Thymus (tissue), 11 donors: ENCODE data around the gene ATXN7L2. TPM values are rescaled to one million over a fixed set of nuclear protein-coding genes. Genes with fewer than 3 reads are reported as not detected.

Source experiments
- DNase-seq, 9 donors: peaks; one replicate each; pipeline ENCODE4 v3.0.0-alpha.2; 2013; ENCODE audit warnings: low spot score in 9 of 9, low read depth in 6 of 9, missing footprints in 1 of 9
- H3K27ac ChIP-seq, 2 donors: one replicate each; pipeline ENCODE4 v1.5.1; 2013; ENCODE audit warnings: control low read depth in 1 of 2, low read depth in 1 of 2, low read length in 1 of 2, mild to moderate bottlenecking in 1 of 2, moderate library complexity in 1 of 2
- H3K27me3 ChIP-seq, 2 donors: one replicate each; pipeline ENCODE4 v1.5.1; 2013; ENCODE audit warnings: low read length in 1 of 2; ENCODE audit not compliant: control insufficient read depth in 2 of 2, insufficient read depth in 1 of 2
- H3K36me3 ChIP-seq, 2 donors: one replicate each; pipeline ENCODE4 v1.5.1; 2013; ENCODE audit warnings: low read length in 1 of 2, mild to moderate bottlenecking in 1 of 2, moderate library complexity in 1 of 2; ENCODE audit not compliant: control insufficient read depth in 2 of 2, insufficient read depth in 2 of 2
- H3K4me1 ChIP-seq, 2 donors: one replicate each; pipeline ENCODE4 v1.5.1; 2013; ENCODE audit warnings: low read length in 2 of 2; ENCODE audit not compliant: control insufficient read depth in 2 of 2, insufficient read depth in 2 of 2
- H3K4me3 ChIP-seq, 2 donors: one replicate each; pipeline ENCODE4 v1.5.1; 2013; ENCODE audit warnings: low read length in 2 of 2, control low read depth in 1 of 2, mild to moderate bottlenecking in 1 of 2
- H3K9me3 ChIP-seq, 2 donors: one replicate each; pipeline ENCODE4 v1.5.1; 2013; ENCODE audit warnings: low read length in 1 of 2, mild to moderate bottlenecking in 1 of 2; ENCODE audit not compliant: control insufficient read depth in 2 of 2, insufficient read depth in 1 of 2
- WGBS: extraction: QIAGEN DNeasy Blood & Tissue Kit; methylation state at CpG from one replicate; pipeline ENCODE4 v1.1.7; 2013; 5-methylcytosine and 5-hydroxymethylcytosine counted together
- polyA plus RNA-seq: library from polyadenylated mRNA; stranded (reverse); fragments of 200-250 nt; gene quantifications from one replicate; pipeline ENCODE4 v1.2.3, GENCODE V29; 2013
- total RNA-seq: library from RNA; stranded (reverse); fragments of 120-200 nt; gene quantifications from one replicate; pipeline ENCODE4 v1.2.4, GENCODE V29; 2013
- donor health status: healthy.

The ATXN7L2 gene
- total and polyA plus RNA-seq, 2 donors = 5.4 to 19.6 TPM

- Histone ChIP-seq H3K36me3 (peaks cover 51 to 59% of the 10 kb centered on the region in 2 donors), H3K27me3 (no peaks in the 10 kb centered on the region), H3K4me3 (no peak overlapping the region), H3K9me3 (no peaks in the 10 kb centered on the region), H3K27ac (no peak overlapping the region), H3K4me1 (peaks cover 7 to 25% of the 10 kb centered on the region in 2 donors)
- DNase-seq = no peak
- WGBS = 96% methylated on average over 11 of the region's 11 CpGs
Observed at GRCh38 chr1:109490934-109491302, 7.2 kb downstream of the ATXN7L2 start.

GRCh38 chr1:109491372-109491771, 7.7 kb downstream of the ATXN7L2 start:
- Histone ChIP-seq H3K4me3 (no peak overlapping the region), H3K27me3 (no peaks in the 10 kb centered on the region), H3K4me1 (peaks cover 7 to 25% of the 10 kb centered on the region in 2 donors), H3K36me3 (peaks cover 51 to 59% of the 10 kb centered on the region in 2 donors), H3K27ac (no peak overlapping the region), H3K9me3 (no peaks in the 10 kb centered on the region)
- 96% methylated on average over 8 of the region's 8 CpGs for WGBS
- DNase-seq = no peak

GRCh38 chr1:109492779-109493178, 9.1 kb downstream of the ATXN7L2 start:
- Histone ChIP-seq H3K27me3 (no peaks in the 10 kb centered on the region), H3K9me3 (no peaks in the 10 kb centered on the region), H3K27ac (no peak overlapping the region), H3K36me3 (peaks cover 55 to 63% of the 10 kb centered on the region in 2 donors), H3K4me3 (no peak overlapping the region), H3K4me1 (peaks cover 7 to 37% of the 10 kb centered on the region in 2 donors)
- whole genome bisulfite sequencing = 97% methylated on average over 4 of the region's 4 CpGs
- DNase-seq = no peak

- peaks cover 55 to 63% of the 10 kb centered on the region in 2 donors for H3K36me3 ChIP-seq
- no peak overlapping the region for H3K27ac ChIP-seq
- 95% methylated on average over 4 of the region's 4 CpGs for WGBS
- no peak for DNase-seq
- no peaks in the 10 kb centered on the region for H3K9me3 ChIP-seq
- no peaks in the 10 kb centered on the region for H3K27me3 ChIP-seq
- H3K4me3 ChIP-seq = no peak overlapping the region
- H3K4me1 ChIP-seq = peaks cover 12 to 42% of the 10 kb centered on the region in 2 donors
Observed at GRCh38 chr1:109493227-109493626, 9.5 kb downstream of the ATXN7L2 start.

GRCh38 chr1:109493805-109494539, 10.3 kb downstream of the ATXN7L2 start, which contains the start of gene CYB561D1:
TSS of gene CYB561D1 (plus strand) at chr1:109494094. CDS start at chr1:109494140, 46 bp downstream.
- Histone ChIP-seq H3K36me3 (peaks cover 47 to 62% of the 10 kb centered on the region in 2 donors), H3K9me3 (no peaks in the 10 kb centered on the region), H3K4me3 (peak within 1 kb of the TSS; percentile 80 to 93), H3K4me1 (peaks cover 16 to 48% of the 10 kb centered on the region in 2 donors), H3K27ac (peak within 1 kb of the TSS; percentile 70 to 91), H3K27me3 (no peaks in the 10 kb centered on the region)
- WGBS = under 1% methylated on average over 44 of the region's 44 CpGs
- DNase-seq = peak in 8 of 9 donors; percentile 75 to 94 (median 87)

- H3K9me3 ChIP-seq = no peaks in the 10 kb centered on the region
- H3K4me1 ChIP-seq = peaks cover 30 to 64% of the 10 kb centered on the region in 2 donors
- no peak overlapping the region for H3K27ac ChIP-seq
- no peak for DNase-seq
- 97% methylated on average over 7 of the region's 7 CpGs for WGBS
- H3K4me3 ChIP-seq = no peak overlapping the region
- peaks cover 46 to 51% of the 10 kb centered on the region in 2 donors for H3K36me3 ChIP-seq
- no peaks in the 10 kb centered on the region for H3K27me3 ChIP-seq
Observed at GRCh38 chr1:109495738-109496137, 12.0 kb downstream of the ATXN7L2 start.

- no peaks in the 10 kb centered on the region for H3K9me3 ChIP-seq
- H3K27me3 ChIP-seq = no peaks in the 10 kb centered on the region
- no peak for DNase-seq
- 85% methylated on average over 9 of the region's 9 CpGs for WGBS
- H3K4me3 ChIP-seq = no peak overlapping the region
- peaks cover 45 to 80% of the 10 kb centered on the region in 2 donors for H3K4me1 ChIP-seq
- peaks cover 36 to 41% of the 10 kb centered on the region in 2 donors for H3K36me3 ChIP-seq
- H3K27ac ChIP-seq = peak overlapping the region; percentile 26 to 75
Observed at GRCh38 chr1:109497449-109498160, 13.9 kb downstream of the ATXN7L2 start.

GRCh38 chr1:109498161-109498801, 14.6 kb downstream of the ATXN7L2 start:
- H3K36me3 ChIP-seq = peaks cover 36 to 41% of the 10 kb centered on the region in 2 donors
- H3K27ac ChIP-seq = peak overlapping the region; percentile 26 to 75
- H3K4me3 ChIP-seq = no peak overlapping the region
- no peaks in the 10 kb centered on the region for H3K9me3 ChIP-seq
- H3K27me3 ChIP-seq = no peaks in the 10 kb centered on the region
- WGBS = 91% methylated on average over 12 of the region's 12 CpGs
- H3K4me1 ChIP-seq = peaks cover 48 to 84% of the 10 kb centered on the region in 2 donors
- peak in 2 of 9 donors; percentile 59 to 60 for DNase-seq

- H3K4me1 ChIP-seq = peaks cover 50 to 86% of the 10 kb centered on the region in 2 donors
- H3K27me3 ChIP-seq = no peaks in the 10 kb centered on the region
- H3K27ac ChIP-seq = no peak overlapping the region
- H3K9me3 ChIP-seq = no peaks in the 10 kb centered on the region
- whole genome bisulfite sequencing = 93% methylated on average over 7 of the region's 7 CpGs
- H3K4me3 ChIP-seq = no peak overlapping the region
- H3K36me3 ChIP-seq = peaks cover 36 to 41% of the 10 kb centered on the region in 2 donors
- no peak for DNase-seq
Observed at GRCh38 chr1:109499081-109499480, 15.4 kb downstream of the ATXN7L2 start.
